ENCODE results near the gene ANKRD13C.
A peak's percentile ranks its signal among the peaks of the same experiment; 100 is the strongest.
"Not testable (repeated sequence)": the region's sequence is repeated elsewhere in the genome, so short reads cannot be mapped to it uniquely, and the experiment has no call there.

The ANKRD13C gene

GRCh38 chr1:70354332-70355110 lies at the start of gene ANKRD13C:
Gene ANKRD13C (minus strand): TSS chr1:70354722. CDS start chr1:70354408, 314 bp downstream.
- DNase-seq (ENCODE audit: low read depth) = peak; percentile 80

GRCh38 chr1:70403759-70404158 lies 49.2 kb upstream of the ANKRD13C start:
- no peak for DNase-seq (ENCODE audit: low read depth)

GRCh38 chr1:70401974-70402373 lies 47.5 kb upstream of the ANKRD13C start:
- DNase-seq (ENCODE audit: low read depth) = no peak

GRCh38 chr1:70400335-70400734 lies 45.8 kb upstream of the ANKRD13C start:
- DNase-seq (ENCODE audit: low read depth) = no peak

- no peak for DNase-seq (ENCODE audit: low read depth)
Measured at GRCh38 chr1:70397013-70397412, 42.5 kb upstream of the ANKRD13C start.

- DNase-seq (ENCODE audit: low read depth) = no peak
Measured at GRCh38 chr1:70396607-70397006, 42.1 kb upstream of the ANKRD13C start.

- no peak for DNase-seq (ENCODE audit: low read depth)
Measured at GRCh38 chr1:70392626-70393025, 38.1 kb upstream of the ANKRD13C start.

GRCh38 chr1:70387507-70387906 lies 33.0 kb upstream of the ANKRD13C start:
- DNase-seq (ENCODE audit: low read depth) = no peak

- DNase-seq (ENCODE audit: low read depth) = no peak
Measured at GRCh38 chr1:70386121-70386520, 31.6 kb upstream of the ANKRD13C start.

GRCh38 chr1:70385477-70385876 lies 31.0 kb upstream of the ANKRD13C start:
- DNase-seq (ENCODE audit: low read depth) = no peak

GRCh38 chr1:70384542-70384941 lies 30.0 kb upstream of the ANKRD13C start:
- DNase-seq (ENCODE audit: low read depth) = no peak

GRCh38 chr1:70383483-70383882 lies 29.0 kb upstream of the ANKRD13C start:
- DNase-seq (ENCODE audit: low read depth) = no peak

- no peak for DNase-seq (ENCODE audit: low read depth)
Measured at GRCh38 chr1:70382682-70383081, 28.2 kb upstream of the ANKRD13C start.

GRCh38 chr1:70376196-70376595 lies 21.7 kb upstream of the ANKRD13C start:
- DNase-seq (ENCODE audit: low read depth) = no peak

- not testable (repeated sequence) for DNase-seq (ENCODE audit: low read depth)
Measured at GRCh38 chr1:70373580-70373979, 19.1 kb upstream of the ANKRD13C start.

- DNase-seq (ENCODE audit: low read depth) = no peak
Measured at GRCh38 chr1:70372426-70372825, 17.9 kb upstream of the ANKRD13C start.

- DNase-seq (ENCODE audit: low read depth) = not testable (repeated sequence)
Measured at GRCh38 chr1:70371586-70371985, 17.1 kb upstream of the ANKRD13C start.

GRCh38 chr1:70367397-70367796 lies 12.9 kb upstream of the ANKRD13C start:
- DNase-seq (ENCODE audit: low read depth) = not testable (repeated sequence)

- not testable (repeated sequence) for DNase-seq (ENCODE audit: low read depth)
Measured at GRCh38 chr1:70366997-70367396, 12.5 kb upstream of the ANKRD13C start.

- DNase-seq (ENCODE audit: low read depth) = not testable (repeated sequence)
Measured at GRCh38 chr1:70366425-70366952, 12.0 kb upstream of the ANKRD13C start.

GRCh38 chr1:70364439-70364838 lies 9.9 kb upstream of the ANKRD13C start:
- no peak for DNase-seq (ENCODE audit: low read depth)

- DNase-seq (ENCODE audit: low read depth) = no peak
Measured at GRCh38 chr1:70361727-70362398, 7.3 kb upstream of the ANKRD13C start.

- no peak for DNase-seq (ENCODE audit: low read depth)
Measured at GRCh38 chr1:70360321-70360720, 5.8 kb upstream of the ANKRD13C start.

All from stimulated activated CD8-positive, alpha-beta memory T cell treated with anti-CD3 and anti-CD28 coated beads, Interleukin-4, amount 100 ng/mL, for 24 hours (primary cell).